Choroid plexus epithelial cell (primary cell): Measurements from ENCODE around the gene PASK.

Experiments
- DNase-seq: peaks from one replicate; pipeline ENCODE4 v3.0.0-alpha.2; 2010; ENCODE audit warnings: low read depth
- H3K4me3 ChIP-seq: 2 replicates; pipeline ENCODE4 v1.5.1; 2011; ENCODE audit warnings: low read depth, mild to moderate bottlenecking, control low read depth, low read length, moderate library complexity
- TF ChIP-seq, protein P1 (sequence below): conservative IDR thresholded peaks from 2 replicates; pipeline ENCODE4 v1.5.1; 2011; ENCODE audit warnings: low read depth, mild to moderate bottlenecking, control low read depth, inconsistent platforms, low read length, moderate library complexity

The PASK gene

DNA sequence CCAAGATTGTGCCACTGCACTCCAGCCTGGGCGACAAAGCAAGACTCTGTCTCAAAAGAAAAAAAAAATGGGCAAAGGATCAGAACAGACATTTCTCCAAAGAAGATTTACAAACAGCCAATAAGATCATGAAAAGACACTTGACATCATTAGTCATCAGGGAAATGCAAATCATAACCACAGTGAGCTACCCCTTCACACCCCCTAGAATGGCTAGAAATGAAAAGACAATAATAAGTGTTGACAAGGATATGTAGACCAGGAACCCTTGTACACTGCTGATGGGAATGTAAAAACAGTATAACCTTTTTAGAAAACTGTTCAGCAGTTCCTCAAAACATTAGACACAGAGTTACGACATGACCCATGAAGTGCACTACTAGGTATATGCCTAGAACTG, 28.8 kb downstream of the PASK start:
- DNase-seq = no peak
- TF ChIP-seq, protein P1, sequence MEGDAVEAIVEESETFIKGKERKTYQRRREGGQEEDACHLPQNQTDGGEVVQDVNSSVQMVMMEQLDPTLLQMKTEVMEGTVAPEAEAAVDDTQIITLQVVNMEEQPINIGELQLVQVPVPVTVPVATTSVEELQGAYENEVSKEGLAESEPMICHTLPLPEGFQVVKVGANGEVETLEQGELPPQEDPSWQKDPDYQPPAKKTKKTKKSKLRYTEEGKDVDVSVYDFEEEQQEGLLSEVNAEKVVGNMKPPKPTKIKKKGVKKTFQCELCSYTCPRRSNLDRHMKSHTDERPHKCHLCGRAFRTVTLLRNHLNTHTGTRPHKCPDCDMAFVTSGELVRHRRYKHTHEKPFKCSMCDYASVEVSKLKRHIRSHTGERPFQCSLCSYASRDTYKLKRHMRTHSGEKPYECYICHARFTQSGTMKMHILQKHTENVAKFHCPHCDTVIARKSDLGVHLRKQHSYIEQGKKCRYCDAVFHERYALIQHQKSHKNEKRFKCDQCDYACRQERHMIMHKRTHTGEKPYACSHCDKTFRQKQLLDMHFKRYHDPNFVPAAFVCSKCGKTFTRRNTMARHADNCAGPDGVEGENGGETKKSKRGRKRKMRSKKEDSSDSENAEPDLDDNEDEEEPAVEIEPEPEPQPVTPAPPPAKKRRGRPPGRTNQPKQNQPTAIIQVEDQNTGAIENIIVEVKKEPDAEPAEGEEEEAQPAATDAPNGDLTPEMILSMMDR = no peak
- no peak overlapping the region for H3K4me3 ChIP-seq

GRCh38 chr2:241118737-241119505, 30.4 kb downstream of the PASK start:
- no peak for DNase-seq
- TF ChIP-seq, protein P1 = no peak
- H3K4me3 ChIP-seq = no peak overlapping the region

GRCh38 chr2:241116606-241117560, 32.4 kb downstream of the PASK start:
- no peak overlapping the region for H3K4me3 ChIP-seq
- TF ChIP-seq, protein P1 = no peak
- DNase-seq = no peak

GRCh38 chr2:241115361-241115760, 33.9 kb downstream of the PASK start:
- TF ChIP-seq, protein P1 = no peak
- no peak for DNase-seq
- no peak overlapping the region for H3K4me3 ChIP-seq

- DNase-seq = no peak
- no peak overlapping the region for H3K4me3 ChIP-seq
- TF ChIP-seq, protein P1 = no peak
Observed at GRCh38 chr2:241114836-241115235, 34.4 kb downstream of the PASK start.

GRCh38 chr2:241112592-241112991, 36.7 kb downstream of the PASK start:
- TF ChIP-seq, protein P1 = no peak
- no peak for DNase-seq
- no peak overlapping the region for H3K4me3 ChIP-seq
